Ramos (cell line): ENCODE measurements around the gene PIEZO1.

ENCODE experiments used
- in situ Hi-C: fragments of 300-500 bp; cut with MboI; formaldehyde crosslinking; loops from one replicate; pipeline ENCODE4 v1.14.3; 2022; ENCODE audit warnings: low sequenced_read_pairs; ENCODE audit not compliant: unreplicated experiment

The PIEZO1 gene

DNA sequence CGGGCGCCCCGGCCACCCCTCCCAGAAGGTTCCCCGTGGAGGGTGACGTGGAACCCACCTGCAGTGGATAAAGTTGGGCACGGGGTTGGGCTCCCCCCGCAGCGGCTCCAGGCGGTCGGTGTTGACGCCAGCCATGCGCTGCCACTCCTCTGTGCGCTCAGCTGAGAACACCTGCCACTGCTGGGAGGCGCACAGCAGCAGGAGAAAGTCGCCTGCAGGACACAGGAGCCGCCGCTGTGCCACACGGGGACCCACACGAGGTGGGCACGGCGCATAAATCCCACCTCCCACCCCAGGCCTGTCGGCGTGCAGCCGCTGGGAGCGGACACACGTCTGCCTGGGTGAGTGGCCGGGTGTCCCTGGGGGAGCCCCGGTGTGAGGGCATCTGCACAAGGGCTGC is 58.0 kb downstream of the PIEZO1 start:
- in situ Hi-C loops: no loop called here

DNA sequence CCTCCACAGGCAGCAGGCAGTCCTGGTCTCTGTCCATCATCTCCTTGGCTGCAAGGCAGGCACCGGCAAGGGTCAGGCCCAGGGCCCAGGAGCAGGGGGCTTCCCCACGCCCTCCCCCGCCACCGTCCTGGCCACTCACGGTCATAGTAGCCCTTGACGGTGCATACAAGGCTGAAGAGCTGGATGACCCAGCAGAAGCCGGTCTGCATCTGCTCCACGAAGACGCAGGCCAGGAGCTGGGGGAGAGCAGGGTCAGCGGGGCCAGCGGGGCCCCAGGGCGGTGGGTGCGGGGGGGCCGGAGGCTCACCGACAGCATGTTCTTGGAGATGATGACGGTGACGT is 58.6 kb downstream of the PIEZO1 start:
- in situ Hi-C loops: no loop called here

DNA sequence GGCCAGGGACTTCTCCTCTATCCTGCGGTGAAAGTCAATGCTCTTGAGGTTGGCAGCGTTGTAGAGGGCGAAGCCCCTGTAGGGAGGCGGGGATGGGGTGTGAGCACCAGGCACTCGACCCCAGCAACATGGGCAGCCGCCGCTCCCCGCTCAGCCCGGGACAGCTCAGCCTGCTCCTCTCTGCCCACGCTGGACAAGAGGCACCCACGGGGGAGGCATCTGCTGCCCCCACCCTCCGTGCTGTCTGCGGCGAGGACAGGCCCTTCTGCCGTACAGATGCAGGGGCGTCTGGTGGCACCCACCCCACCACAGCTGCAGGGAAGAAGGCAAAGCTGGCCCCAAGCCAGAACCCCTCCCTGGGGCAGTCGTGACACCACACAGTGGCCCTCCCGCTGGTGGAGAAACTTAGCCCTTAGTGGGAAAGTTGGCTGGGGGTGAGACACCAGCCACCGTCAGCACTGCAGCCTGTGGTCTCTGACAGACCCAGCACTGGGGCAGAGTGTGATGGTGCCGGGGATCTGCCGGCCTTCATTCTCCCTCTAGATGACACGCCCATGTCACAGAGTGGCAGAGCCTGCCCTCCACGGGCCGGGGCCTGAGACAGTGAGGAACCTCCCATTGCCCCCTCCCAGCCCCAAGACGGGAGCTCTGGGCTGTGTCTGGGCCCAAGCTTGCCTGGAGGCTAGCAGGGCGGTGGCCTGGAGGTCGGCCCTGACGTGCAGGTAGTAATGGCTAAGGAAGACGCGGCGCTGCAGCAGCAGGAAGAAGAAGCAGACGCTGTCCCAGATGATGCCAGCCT is 59.2 kb downstream of the PIEZO1 start:
- in situ Hi-C loops: no loop called here

DNA sequence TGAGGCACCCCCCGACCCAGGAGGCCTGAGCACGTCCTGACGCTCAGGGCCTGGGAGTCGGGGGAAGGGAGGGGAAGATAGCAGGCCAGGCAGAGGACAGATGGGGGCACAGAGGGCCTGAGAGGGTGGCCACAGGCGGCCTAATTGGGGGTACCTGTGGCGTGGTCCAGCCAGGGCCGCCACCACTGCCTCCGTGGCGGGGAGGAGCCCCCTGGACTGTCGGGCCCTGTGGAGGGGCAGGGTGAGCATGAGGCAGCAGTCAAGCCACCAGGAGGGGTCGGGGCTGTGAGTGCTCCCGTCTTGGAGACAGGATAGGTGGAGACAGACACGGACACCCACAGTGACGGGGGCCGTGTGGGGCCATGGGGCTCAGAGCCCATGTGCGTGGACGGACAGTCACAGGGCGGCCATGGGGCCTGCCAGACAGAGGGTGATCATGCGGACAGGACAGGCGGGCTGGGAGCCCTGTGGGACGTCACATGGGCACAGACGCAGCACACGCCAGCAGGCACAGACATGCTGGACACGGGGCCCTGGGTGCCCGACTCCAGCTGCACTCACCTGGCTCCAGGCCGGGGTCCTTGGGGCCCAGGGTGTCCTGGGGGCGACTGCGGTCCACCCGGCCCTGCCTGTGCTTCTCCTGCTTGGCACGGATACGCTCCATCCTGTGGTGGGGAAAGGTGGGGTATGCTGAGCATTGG is 60.0 kb downstream of the PIEZO1 start:
- in situ Hi-C loops: no loop called here

DNA sequence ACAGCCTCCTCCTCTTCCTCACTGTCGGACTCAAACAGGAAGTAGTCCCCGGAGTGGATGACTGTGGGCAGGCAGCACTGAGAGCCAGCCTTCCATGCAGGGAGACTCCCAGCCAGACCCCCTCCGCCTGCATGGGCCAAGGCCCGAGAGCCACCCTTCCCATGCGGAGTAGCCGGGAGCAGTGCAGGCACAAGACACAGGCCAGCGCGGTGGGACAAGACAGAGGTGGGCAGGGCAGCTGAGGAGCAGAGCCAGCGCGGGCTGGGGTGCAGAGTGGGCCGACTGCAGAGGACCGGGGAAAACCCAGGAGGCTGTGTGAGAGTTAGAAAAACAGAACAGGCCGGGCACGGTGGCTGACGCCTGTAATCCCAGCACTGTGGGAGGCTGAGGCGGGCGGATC is 61.1 kb downstream of the PIEZO1 start:
- in situ Hi-C loops: no loop called here

DNA sequence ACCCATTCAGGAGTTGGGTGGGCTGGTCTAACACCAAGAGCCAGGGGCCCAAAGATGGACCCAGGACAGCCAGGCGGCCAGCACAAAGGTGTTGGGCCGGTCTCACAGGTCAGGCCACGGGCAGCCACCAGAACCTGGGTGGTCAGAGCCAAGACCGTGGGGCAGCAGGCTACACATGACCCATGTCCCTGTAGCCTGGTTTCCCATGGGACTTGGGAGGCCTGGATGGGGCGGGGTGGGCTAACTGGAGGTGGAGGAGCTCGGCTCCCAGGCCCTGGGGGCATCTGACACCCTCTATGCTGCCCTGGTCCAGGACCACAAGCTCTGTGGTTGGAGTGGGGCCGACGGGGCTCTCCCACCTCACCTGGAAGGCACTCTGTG is 61.5 kb downstream of the PIEZO1 start:
- in situ Hi-C loops: no loop called here

GRCh38 chr16:88722784-88723506 is 62.1 kb downstream of the PIEZO1 start:
- in situ Hi-C loops: no loop called here

GRCh38 chr16:88721815-88722755 is 62.9 kb downstream of the PIEZO1 start:
- in situ Hi-C loops: no loop called here

DNA sequence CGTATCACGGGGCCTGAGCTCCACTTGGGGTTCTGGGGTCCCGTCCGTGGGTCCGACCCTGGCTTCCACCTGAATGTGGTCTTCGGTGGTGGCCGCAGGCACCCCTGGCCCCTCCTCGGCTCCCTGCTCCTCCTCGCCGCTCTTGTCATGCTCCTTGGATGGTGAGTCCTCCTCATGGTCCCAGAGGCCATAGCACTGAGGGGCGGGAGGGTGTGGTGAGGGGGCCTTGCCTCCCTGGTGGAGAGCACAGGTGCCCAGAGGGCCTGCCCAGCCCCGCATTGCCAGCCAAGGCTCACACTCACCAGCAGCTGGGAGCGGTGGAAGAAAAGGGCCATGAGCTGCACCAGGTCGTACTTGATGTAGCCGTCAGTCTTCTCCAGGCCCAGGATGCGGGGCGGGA is 63.8 kb downstream of the PIEZO1 start:
- in situ Hi-C loops: no loop called here

DNA sequence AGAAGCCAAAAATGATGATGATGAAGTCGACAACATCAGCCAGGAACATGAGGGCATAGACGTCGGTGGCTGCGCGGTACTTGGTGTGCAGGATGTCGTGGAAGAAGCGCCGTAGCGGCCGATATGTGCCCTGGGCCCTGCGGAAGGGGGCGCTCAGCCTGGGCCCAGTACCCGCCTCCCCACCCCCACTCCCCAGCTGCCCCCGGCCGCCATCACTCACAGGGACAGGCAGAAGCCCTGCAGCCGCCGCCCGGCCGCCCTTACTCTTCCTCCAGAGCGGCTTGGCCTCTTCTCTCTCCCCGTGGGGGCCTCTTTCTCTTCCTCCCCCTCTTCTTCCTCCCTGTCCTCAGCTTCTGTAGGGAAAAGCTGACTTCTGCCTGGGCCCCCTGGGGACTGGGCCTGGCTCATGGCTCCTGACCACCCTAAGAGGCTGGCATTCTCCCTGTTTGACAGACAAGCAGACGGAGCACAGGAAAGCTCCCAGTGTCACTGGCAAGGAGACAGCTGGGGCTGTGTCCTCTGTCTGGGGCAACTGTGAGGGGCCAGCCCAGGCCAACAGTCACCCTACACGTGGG is 64.5 kb downstream of the PIEZO1 start:
- in situ Hi-C loops: no loop called here

- in situ Hi-C loops: no loop called here
Measured at GRCh38 chr16:88719933-88720296, 65.1 kb downstream of the PIEZO1 start.

GRCh38 chr16:88719267-88719932 is 65.6 kb downstream of the PIEZO1 start:
- in situ Hi-C loops: no loop called here

GRCh38 chr16:88718178-88718577 is 66.8 kb downstream of the PIEZO1 start:
- in situ Hi-C loops: no loop called here

GRCh38 chr16:88716601-88717001 is 68.4 kb downstream of the PIEZO1 start:
- in situ Hi-C loops: no loop called here

- in situ Hi-C loops: no loop called here
Measured at GRCh38 chr16:88716201-88716600, 68.8 kb downstream of the PIEZO1 start.

- in situ Hi-C loops: no loop called here
Measured at GRCh38 chr16:88715312-88716190, 69.5 kb downstream of the PIEZO1 start.

GRCh38 chr16:88714420-88715302 is 70.4 kb downstream of the PIEZO1 start:
- in situ Hi-C loops: no loop called here
